HEK293 (cell line): Measurements from ENCODE around the gene SP2.

Experiments used
- GFI1B ChIP-seq: fragments of 450-650 bp; formaldehyde crosslinking; IDR thresholded peaks from 2 replicates; pipeline ENCODE4 v1.5.1; 2016; ENCODE audit warnings: missing biosample characterization, missing genetic modification characterization
- MYNN ChIP-seq: fragments of 450-650 bp; formaldehyde crosslinking; IDR thresholded peaks from 2 replicates; pipeline ENCODE4 v1.5.1; 2016; ENCODE audit warnings: missing biosample characterization, missing genetic modification characterization, borderline replicate concordance
- OSR2 ChIP-seq: fragments of 450-650 bp; formaldehyde crosslinking; IDR thresholded peaks from 2 replicates; pipeline ENCODE4 v1.5.1; 2016; ENCODE audit warnings: missing biosample characterization, missing genetic modification characterization
- ZBTB8A ChIP-seq: fragments of 450-650 bp; formaldehyde crosslinking; IDR thresholded peaks from 2 replicates; pipeline ENCODE4 v1.5.1; 2016; ENCODE audit warnings: missing biosample characterization, missing genetic modification characterization
- ZNF521 ChIP-seq: fragments of 450-650 bp; formaldehyde crosslinking; IDR thresholded peaks from 2 replicates; pipeline ENCODE4 v1.5.1; 2017; ENCODE audit warnings: missing biosample characterization, mild to moderate bottlenecking, missing genetic modification characterization
- ZNF701 ChIP-seq: fragments of 450-650 bp; formaldehyde crosslinking; IDR thresholded peaks from 2 replicates; pipeline ENCODE4 v1.5.1; 2016; ENCODE audit warnings: missing biosample characterization, missing genetic modification characterization
- ZNF777 ChIP-seq: fragments of 450-650 bp; formaldehyde crosslinking; IDR thresholded peaks from 2 replicates; pipeline ENCODE4 v1.5.1; 2017; ENCODE audit warnings: missing biosample characterization, missing genetic modification characterization, borderline replicate concordance
- TF ChIP-seq, protein P1 (sequence below): fragments of 450-650 bp; formaldehyde crosslinking; IDR thresholded peaks from 2 replicates; pipeline ENCODE4 v1.5.1; 2016; ENCODE audit warnings: missing biosample characterization, missing genetic modification characterization
- TF ChIP-seq, protein P2 (sequence below): fragments of 450-650 bp; formaldehyde crosslinking; IDR thresholded peaks from 2 replicates; pipeline ENCODE4 v1.5.1; 2016; ENCODE audit warnings: missing biosample characterization, missing genetic modification characterization
- TF ChIP-seq, protein P3 (sequence below): sonication (generic); formaldehyde crosslinking; IDR thresholded peaks from 2 replicates; pipeline ENCODE4 v1.8.1; 2022; ENCODE audit warnings: mild to moderate bottlenecking, moderate library complexity, missing genetic modification reagents
- TF ChIP-seq, protein P4 (sequence below): fragments of 450-650 bp; formaldehyde crosslinking; IDR thresholded peaks from 2 replicates; pipeline ENCODE4 v1.5.1; 2016; ENCODE audit warnings: missing biosample characterization, missing genetic modification characterization

DNA sequence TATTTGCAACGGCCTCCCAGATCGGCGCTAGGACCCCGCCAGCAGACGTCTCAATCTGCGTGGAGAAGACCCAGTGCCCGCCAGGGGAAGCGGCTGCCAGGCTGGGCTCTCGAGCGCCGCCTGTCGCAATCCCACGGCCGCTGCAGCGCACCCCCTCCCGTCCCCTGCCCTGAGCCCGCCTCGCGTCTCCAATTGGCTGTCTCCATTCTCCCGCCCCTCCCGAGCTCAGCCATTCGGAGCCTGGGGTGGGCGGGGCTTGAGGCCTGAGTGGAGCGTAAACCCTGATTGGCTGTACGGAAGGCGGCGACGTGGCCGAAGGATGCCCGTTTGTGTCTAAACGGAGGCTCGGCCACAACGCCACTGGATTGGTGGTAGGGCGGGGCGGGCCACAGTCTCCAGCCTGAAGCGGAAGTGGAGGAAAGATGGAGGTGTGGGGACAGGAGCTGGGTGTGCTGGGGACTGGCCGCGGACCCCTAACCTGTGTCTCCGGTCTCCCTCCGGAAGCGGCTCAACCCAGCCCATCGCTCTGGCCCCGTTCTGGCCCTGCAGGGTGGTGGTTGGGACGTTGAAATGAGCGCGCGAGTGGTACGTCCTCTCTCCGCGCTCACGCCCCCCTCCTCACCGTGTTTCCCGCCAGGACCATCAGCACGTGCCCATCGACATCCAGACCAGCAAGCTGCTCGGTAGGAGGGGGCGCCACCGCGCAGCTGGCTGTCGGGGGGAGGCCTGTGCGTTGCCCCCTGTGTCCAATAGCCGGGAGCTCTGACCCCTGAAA is 74.9 kb downstream of the SP2 start, which contains the start of gene CDK5RAP3:
- TF ChIP-seq, protein P1, sequence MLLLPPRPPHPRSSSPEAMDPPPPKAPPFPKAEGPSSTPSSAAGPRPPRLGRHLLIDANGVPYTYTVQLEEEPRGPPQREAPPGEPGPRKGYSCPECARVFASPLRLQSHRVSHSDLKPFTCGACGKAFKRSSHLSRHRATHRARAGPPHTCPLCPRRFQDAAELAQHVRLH (tag by site-specific recombination), result peak; percentile 73; the same call in 1 of the 2 replicates
- 0 out of 2 replicates have a peak, but pooled peaks have one; percentile 47 for TF ChIP-seq ZBTB8A
- TF ChIP-seq GFI1B (tag by site-specific recombination), result no peak
- TF ChIP-seq, protein P2, sequence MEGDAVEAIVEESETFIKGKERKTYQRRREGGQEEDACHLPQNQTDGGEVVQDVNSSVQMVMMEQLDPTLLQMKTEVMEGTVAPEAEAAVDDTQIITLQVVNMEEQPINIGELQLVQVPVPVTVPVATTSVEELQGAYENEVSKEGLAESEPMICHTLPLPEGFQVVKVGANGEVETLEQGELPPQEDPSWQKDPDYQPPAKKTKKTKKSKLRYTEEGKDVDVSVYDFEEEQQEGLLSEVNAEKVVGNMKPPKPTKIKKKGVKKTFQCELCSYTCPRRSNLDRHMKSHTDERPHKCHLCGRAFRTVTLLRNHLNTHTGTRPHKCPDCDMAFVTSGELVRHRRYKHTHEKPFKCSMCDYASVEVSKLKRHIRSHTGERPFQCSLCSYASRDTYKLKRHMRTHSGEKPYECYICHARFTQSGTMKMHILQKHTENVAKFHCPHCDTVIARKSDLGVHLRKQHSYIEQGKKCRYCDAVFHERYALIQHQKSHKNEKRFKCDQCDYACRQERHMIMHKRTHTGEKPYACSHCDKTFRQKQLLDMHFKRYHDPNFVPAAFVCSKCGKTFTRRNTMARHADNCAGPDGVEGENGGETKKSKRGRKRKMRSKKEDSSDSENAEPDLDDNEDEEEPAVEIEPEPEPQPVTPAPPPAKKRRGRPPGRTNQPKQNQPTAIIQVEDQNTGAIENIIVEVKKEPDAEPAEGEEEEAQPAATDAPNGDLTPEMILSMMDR (tag by site-specific recombination), result peak; percentile 99
- TF ChIP-seq ZNF521 (tag by site-specific recombination), result no peak
- TF ChIP-seq ZNF701 (tag by site-specific recombination), result no peak
- TF ChIP-seq, protein P3, sequence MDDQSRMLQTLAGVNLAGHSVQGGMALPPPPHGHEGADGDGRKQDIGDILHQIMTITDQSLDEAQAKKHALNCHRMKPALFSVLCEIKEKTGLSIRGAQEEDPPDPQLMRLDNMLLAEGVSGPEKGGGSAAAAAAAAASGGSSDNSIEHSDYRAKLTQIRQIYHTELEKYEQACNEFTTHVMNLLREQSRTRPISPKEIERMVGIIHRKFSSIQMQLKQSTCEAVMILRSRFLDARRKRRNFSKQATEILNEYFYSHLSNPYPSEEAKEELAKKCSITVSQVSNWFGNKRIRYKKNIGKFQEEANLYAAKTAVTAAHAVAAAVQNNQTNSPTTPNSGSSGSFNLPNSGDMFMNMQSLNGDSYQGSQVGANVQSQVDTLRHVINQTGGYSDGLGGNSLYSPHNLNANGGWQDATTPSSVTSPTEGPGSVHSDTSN (CRISPR knock-in tag), result peak; percentile 64; the same call in 1 of the 2 replicates
- TF ChIP-seq OSR2 (tag by site-specific recombination), result peak; percentile 15; the same call in 1 of the 2 replicates
- peak; percentile 34; the same call in 1 of the 2 replicates for TF ChIP-seq MYNN (tag by site-specific recombination)
- TF ChIP-seq, protein P4, sequence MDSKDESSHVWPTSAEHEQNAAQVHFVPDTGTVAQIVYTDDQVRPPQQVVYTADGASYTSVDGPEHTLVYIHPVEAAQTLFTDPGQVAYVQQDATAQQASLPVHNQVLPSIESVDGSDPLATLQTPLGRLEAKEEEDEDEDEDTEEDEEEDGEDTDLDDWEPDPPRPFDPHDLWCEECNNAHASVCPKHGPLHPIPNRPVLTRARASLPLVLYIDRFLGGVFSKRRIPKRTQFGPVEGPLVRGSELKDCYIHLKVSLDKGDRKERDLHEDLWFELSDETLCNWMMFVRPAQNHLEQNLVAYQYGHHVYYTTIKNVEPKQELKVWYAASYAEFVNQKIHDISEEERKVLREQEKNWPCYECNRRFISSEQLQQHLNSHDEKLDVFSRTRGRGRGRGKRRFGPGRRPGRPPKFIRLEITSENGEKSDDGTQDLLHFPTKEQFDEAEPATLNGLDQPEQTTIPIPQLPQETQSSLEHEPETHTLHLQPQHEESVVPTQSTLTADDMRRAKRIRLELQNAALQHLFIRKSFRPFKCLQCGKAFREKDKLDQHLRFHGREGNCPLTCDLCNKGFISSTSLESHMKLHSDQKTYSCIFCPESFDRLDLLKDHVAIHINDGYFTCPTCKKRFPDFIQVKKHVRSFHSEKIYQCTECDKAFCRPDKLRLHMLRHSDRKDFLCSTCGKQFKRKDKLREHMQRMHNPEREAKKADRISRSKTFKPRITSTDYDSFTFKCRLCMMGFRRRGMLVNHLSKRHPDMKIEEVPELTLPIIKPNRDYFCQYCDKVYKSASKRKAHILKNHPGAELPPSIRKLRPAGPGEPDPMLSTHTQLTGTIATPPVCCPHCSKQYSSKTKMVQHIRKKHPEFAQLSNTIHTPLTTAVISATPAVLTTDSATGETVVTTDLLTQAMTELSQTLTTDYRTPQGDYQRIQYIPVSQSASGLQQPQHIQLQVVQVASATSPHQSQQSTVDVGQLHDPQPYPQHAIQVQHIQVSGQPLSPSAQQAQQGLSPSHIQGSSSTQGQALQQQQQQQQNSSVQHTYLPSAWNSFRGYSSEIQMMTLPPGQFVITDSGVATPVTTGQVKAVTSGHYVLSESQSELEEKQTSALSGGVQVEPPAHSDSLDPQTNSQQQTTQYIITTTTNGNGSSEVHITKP, result peak; percentile 90
- TF ChIP-seq ZNF777 (tag by site-specific recombination), result no peak
